Activated CD4-positive, alpha-beta T cell treated with anti-CD3 and anti-CD28 coated beads, Interleukin-2, Interleukin-4, amounts not matched to agents 100 ng/mL and 50 ng/mL, durations not matched to agents 16 hours and 8 hours (primary cell): Measurements from ENCODE around the gene ERCC4.
A peak's percentile ranks its signal among the peaks of the same experiment; 100 is the strongest.

Experiments used
- DNase-seq: peaks from one replicate; pipeline ENCODE4 v3.0.0-alpha.2; 2020; ENCODE audit warnings: low spot score

Gene ERCC4

GRCh38 chr16:13948086-13948485 is 28.1 kb downstream of the ERCC4 start:
- DNase-seq = no peak

- no peak for DNase-seq
Measured at GRCh38 chr16:13950821-13951547, 31.0 kb downstream of the ERCC4 start.

DNA sequence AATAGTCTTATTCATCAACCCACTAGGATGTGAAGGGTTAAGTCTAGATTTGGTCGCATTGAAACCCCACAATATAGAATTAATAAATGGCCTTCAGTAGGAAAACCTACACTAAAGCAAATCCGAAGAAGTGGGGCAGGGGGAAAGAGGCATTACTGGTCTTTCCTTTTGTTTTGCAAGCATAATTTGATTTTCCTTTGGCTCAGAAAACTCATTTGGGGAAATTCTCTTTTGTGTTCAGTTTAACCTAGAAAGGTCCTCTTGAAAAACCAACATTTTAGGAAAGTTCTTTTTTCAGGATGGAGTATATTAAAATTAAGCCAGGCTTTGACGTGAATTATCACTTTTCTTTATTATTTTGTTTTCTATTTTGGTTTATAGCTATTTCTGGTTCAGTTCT is 31.7 kb downstream of the ERCC4 start:
- no peak for DNase-seq

GRCh38 chr16:13953501-13953900 is 33.5 kb downstream of the ERCC4 start:
- no peak for DNase-seq

- DNase-seq = no peak
Measured at GRCh38 chr16:13956635-13957196, 36.8 kb downstream of the ERCC4 start.

DNA sequence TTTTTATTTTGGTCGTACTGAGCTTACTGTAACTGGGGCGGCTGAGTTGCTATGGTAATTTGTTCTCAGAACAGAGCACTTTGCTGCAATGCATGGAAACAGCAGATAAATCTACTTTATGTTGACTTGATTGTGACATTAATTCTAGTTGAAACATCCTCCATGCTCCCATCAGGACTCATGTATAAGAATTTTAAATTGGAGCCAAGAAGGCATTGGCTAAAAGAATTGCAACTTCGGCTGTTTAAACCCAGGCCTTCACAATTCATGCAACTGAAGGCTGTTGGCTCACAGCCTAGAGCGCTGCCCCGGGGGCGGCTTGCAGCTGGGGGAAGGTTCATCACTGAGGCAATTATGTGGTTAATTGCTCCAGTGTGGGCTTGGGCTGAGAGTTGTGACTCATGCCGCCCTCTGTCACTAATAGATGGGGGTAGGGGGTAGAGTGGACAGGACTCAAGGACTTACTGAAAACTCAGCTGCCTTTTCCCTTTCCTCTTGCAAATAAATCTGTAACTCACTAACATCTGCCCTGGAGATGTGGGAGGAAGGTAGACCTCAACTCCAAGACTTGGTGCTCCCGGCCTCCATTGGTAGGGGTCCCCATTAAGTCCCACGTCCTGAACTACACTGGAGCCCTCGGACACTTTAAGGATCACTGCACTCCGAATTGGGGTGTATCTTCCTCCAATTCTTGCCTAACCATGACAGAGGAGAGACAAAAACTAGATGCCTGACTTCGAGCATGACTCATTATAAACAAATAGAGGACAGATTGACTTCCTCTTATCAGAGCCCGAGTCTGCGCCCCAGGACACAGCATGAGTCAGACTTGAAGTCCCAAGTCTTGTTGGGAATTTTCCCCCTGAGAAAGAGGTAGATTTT is 37.5 kb downstream of the ERCC4 start:
- DNase-seq = peak; percentile 57

GRCh38 chr16:13958474-13958873 is 38.5 kb downstream of the ERCC4 start:
- no peak for DNase-seq

DNA sequence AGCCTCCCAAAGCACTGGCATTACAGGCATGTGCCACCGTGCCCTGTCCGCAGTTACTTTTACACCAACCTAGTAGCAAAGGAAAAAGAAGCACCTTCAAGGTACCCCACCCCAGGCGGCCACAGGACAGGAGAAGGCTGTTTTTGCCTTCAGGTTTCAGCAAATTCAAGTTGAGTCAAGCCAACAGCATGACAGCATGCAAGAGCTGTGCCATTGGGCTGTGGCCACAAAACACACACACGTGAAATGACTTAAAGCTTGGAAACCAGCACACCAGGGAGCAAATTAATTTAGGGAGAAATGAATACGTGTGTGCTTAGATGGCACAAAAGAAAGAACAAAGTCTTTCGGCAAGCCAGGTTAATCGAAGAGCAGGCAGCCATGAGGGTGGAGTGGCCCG is 39.7 kb downstream of the ERCC4 start:
- no peak for DNase-seq

DNA sequence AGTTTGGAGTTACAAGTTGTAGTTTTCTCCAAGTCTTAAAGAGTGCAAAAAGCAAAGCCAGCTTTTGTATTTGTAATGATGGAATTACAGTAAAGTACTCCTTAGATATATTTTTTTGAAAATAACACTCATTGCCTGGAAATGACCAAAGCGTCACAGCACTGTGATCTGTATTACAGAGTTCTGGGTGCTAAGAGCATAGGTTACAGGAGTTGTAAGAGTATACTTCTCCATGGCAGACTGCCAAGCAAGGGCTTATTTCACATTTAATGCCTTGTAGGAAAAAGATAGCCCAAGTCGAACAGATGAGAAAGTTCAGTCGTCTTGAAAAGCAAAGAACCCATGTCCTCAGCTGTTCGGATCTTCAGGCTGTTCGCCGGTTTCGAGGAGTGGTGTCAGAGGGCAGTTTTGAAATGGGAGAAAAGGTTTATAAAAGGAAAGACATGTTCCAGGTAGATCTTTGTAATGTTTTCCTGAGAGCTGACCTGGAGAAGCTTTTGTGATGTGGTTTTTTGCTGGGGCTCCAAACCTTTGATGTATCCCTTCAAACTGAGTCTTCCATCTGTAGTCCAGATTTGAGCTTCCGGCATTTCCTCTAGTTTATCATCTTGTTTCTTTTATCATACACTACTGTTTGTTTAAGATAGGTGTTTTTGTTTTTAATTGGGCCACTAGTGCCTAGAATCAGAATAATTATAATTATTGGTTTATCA is 41.3 kb downstream of the ERCC4 start:
- DNase-seq = no peak

- no peak for DNase-seq
Measured at GRCh38 chr16:13962232-13962631, 42.3 kb downstream of the ERCC4 start.

- no peak for DNase-seq
Measured at GRCh38 chr16:13968835-13969234, 48.9 kb downstream of the ERCC4 start.

GRCh38 chr16:13969711-13970110 is 49.8 kb downstream of the ERCC4 start:
- no peak for DNase-seq

- DNase-seq = peak; percentile 63
Measured at GRCh38 chr16:13970708-13971422, 50.9 kb downstream of the ERCC4 start.

DNA sequence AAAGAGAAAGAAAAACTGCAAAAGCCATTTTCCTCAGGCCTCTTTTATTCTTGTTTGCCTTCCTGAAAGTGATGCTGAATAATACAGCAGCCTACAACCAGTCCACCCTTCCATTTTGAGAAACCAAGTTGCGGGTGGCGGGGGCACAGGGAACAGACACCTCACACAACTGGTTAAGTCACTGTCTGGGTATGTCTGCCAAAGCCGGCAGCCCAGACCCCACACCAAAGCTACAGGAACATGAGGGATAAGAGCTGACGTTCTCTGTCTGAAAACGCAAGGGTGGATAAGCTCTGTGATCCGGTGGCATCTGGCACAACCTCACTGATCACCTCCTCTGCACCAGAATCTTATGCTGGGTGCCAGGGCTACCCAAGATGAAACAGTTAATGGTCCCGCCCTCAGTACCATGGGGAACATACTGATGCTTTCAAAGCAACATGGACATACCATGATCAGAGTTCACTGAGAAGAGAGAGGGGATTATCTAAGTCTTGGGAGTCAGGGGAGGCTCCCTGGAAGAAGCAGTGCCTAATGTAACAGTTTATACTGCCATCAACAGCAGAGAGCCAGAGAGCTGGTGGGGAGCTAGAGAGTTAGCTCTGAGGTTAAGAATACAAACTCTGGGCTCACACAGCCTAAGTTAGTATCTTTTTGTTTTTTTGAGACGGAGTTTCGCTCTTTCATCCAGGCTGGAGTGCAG is 53.5 kb downstream of the ERCC4 start:
- DNase-seq = no peak

DNA sequence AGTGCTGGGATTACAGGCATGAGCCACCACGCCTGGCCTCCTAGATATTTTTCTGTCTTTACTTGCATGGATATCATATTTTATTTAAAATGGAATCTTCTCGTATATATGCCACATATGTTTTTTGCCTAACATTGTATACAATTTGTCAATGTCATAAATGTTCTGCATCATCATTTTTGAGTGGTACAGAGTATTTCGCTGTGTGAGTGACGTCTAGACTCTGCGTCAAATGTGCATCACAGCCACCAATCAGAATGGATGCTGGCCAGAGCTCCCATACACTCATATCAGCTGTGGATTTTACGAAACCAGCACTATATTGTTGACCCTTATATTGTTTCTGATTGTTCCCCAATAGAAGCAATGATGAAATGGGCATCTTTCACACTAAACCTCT is 57.2 kb downstream of the ERCC4 start:
- DNase-seq = no peak

GRCh38 chr16:13982451-13982850 is 62.5 kb downstream of the ERCC4 start:
- no peak for DNase-seq

DNA sequence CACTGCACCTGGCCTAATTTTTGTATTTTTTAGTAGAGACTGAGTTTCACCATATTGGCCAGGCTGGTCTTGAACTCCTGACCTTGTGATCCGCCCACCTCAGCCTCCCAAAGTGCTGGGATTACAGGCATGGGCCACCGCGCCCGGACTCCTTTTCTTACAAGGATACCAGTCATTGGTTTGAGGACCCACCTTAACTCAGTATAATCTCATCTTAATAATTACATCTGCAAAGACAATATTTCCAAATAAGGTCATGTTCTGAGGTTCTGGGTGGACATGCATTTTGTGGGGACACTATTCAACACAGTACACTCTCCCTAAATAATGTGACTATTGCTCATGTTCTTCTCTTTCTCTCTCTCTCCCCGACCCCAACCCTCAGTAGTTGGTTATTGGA is 63.7 kb downstream of the ERCC4 start:
- no peak for DNase-seq

GRCh38 chr16:13984794-13985193 is 64.8 kb downstream of the ERCC4 start:
- DNase-seq = no peak

- no peak for DNase-seq
Measured at GRCh38 chr16:13988038-13988437, 68.1 kb downstream of the ERCC4 start.

- no peak for DNase-seq
Measured at GRCh38 chr16:13992322-13992721, 72.4 kb downstream of the ERCC4 start.

- DNase-seq = no peak
Measured at GRCh38 chr16:13992976-13993375, 73.0 kb downstream of the ERCC4 start.
